Measurements from ENCODE around the gene PNLDC1. TPM values are rescaled to one million over a fixed set of nuclear protein-coding genes. Genes with fewer than 3 reads are reported as not detected.
"Not testable (repeated sequence)": the region's sequence is repeated elsewhere in the genome, so short reads cannot be mapped to it uniquely, and the experiment has no call there.

Gene PNLDC1
- total and polyA plus RNA-seq, 5 donors from 2014 or later: 0.21 TPM; not detected in 4

- not testable (repeated sequence) for H3K9me3 ChIP-seq (ENCODE audit: control insufficient read depth in 2 of 2, low read length in 2 of 2); H3K27ac Mint-ChIP-seq
Observed at GRCh38 chr6:159824690-159825089, 24.6 kb downstream of the PNLDC1 start.

DNA sequence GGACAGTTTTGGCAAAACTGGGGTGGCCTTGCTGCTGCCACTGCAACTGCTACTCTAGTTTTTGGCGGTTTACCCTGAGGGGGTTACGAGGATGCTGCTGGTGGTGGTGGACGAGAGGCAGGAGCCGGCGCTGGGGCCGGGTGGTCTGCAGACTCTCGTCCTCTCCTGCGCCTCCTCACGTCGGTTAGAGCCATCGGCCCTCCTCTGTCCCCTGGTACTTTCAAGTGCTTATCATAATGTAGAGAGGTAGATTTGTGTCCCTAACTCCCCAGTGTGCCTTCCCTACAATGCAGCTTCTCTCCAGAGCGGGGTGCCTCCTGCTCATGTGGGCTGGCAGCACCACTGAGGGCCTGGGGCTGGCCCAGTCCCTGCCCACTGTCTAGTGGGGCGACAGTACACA is 25.9 kb downstream of the PNLDC1 start:
- H3K9me3 Mint-ChIP-seq: no peaks in the 10 kb centered on the region
- peaks cover 0 to under 1% (median 0%) of the 10 kb centered on the region in 4 donors for H3K4me1 Mint-ChIP-seq
- DNase-seq (no peak), ATAC-seq (ENCODE audit: low read depth in 2 of 2) (no peak)
- H3K27me3 Mint-ChIP-seq: peaks cover 5% of the 10 kb centered on the region
- H3K27ac Mint-ChIP-seq: no peak overlapping the region
- H3K36me3 Mint-ChIP-seq: no peaks in the 10 kb centered on the region
- Histone ChIP-seq H3K27ac (ENCODE audit: insufficient read depth, low read length, poor library complexity, severe bottlenecking) (no peak overlapping the region), H3K36me3 (ENCODE audit: control insufficient read depth, insufficient read depth, low read length) (no peaks in the 10 kb centered on the region), H3K27me3 (ENCODE audit: control insufficient read depth, insufficient read depth, low read length) (no peaks in the 10 kb centered on the region), H3K4me3 (ENCODE audit: low read depth, low read length) (no peak overlapping the region), H3K4me1 (ENCODE audit: control insufficient read depth, insufficient read depth, low read length, poor library complexity, severe bottlenecking) (no peaks in the 10 kb centered on the region), H3K9me3 (ENCODE audit: control insufficient read depth in 2 of 2, low read length in 2 of 2) (no peaks in the 10 kb centered on the region)
- H3K4me3 Mint-ChIP-seq: no peak overlapping the region

More at GRCh38 chr6:159824690-159825089, 24.6 kb downstream of the PNLDC1 start:
- not testable (repeated sequence) for DNase-seq; H3K36me3 Mint-ChIP-seq; H3K9me3 Mint-ChIP-seq; H3K4me1 ChIP-seq (ENCODE audit: control insufficient read depth, insufficient read depth, low read length, poor library complexity, severe bottlenecking); H3K4me3 ChIP-seq (ENCODE audit: low read depth, low read length); ATAC-seq (ENCODE audit: low read depth in 2 of 2); H3K4me3 Mint-ChIP-seq; H3K36me3 ChIP-seq (ENCODE audit: control insufficient read depth, insufficient read depth, low read length); H3K27me3 ChIP-seq (ENCODE audit: control insufficient read depth, insufficient read depth, low read length); H3K27me3 Mint-ChIP-seq; H3K27ac ChIP-seq (ENCODE audit: insufficient read depth, low read length, poor library complexity, severe bottlenecking)
- H3K4me1 Mint-ChIP-seq: peaks cover 0 to 12% (median 10%) of the 10 kb centered on the region in 4 donors

DNA sequence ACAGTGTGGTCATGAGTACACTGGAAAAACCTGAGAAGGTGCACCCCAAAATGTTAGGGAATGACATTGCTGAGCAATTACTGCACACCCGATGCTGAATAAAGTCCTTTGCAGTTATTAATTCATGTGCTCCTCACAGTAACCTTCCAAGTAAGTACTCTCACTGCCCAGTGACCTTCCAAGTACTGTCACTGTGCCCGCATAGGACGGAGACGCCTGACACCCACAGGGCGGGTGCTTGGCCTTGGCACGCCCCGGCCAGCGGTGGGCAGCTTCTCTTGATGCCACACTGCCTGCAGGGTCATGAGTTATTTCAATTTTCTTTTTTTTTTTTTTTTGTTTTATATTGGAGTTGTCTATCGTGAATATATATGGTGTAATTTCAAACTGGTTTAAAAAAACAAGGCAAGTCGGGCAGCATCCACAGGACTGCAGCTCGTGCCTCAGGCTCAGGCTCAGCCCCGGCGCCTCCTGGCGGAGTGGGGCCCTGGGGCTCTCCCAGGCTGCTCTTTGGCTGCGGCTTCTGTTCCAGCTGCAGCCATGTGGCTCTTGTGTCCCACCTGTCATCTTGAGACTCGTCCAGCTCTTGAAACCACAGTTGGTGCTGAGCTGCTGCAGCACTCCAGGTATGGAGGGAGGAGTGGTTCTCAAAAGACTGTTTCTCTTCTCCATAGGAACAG is 27.0 kb downstream of the PNLDC1 start:
- DNase-seq (no peak), ATAC-seq (ENCODE audit: low read depth in 2 of 2) (no peak)
- Histone ChIP-seq H3K27ac (ENCODE audit: insufficient read depth, low read length, poor library complexity, severe bottlenecking) (no peak overlapping the region), H3K27me3 (ENCODE audit: control insufficient read depth, insufficient read depth, low read length) (no peaks in the 10 kb centered on the region), H3K4me3 (ENCODE audit: low read depth, low read length) (no peak overlapping the region), H3K4me1 (ENCODE audit: control insufficient read depth, insufficient read depth, low read length, poor library complexity, severe bottlenecking) (no peaks in the 10 kb centered on the region), H3K9me3 (ENCODE audit: control insufficient read depth in 2 of 2, low read length in 2 of 2) (no peaks in the 10 kb centered on the region), H3K36me3 (ENCODE audit: control insufficient read depth, insufficient read depth, low read length) (no peaks in the 10 kb centered on the region)
- no peaks in the 10 kb centered on the region for H3K9me3 Mint-ChIP-seq
- H3K27ac Mint-ChIP-seq: no peak overlapping the region
- H3K36me3 Mint-ChIP-seq: no peaks in the 10 kb centered on the region
- H3K4me1 Mint-ChIP-seq: no peaks in the 10 kb centered on the region
- H3K27me3 Mint-ChIP-seq: peaks cover 5% of the 10 kb centered on the region
- H3K4me3 Mint-ChIP-seq: no peak overlapping the region

DNA sequence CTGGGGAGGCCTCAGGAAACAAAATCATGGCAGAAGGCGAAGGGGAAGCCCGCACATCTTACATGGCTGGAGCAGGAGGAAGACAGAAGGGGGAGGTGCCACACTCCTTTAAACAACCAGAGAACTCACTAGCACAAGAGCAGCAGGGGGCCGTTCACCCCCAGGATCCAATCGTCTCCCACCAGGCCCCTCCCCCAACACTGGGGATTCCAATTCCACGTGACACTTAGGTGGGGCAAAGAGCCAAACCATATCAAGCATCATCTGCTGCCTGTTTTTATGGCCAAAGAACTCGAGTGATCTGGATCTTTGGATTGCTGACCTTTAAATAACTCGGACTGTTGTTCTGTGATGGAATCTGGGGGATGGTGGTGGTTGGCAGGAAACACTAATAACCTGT is 28.0 kb downstream of the PNLDC1 start:
- Histone ChIP-seq H3K4me1 (ENCODE audit: control insufficient read depth, insufficient read depth, low read length, poor library complexity, severe bottlenecking) (no peaks in the 10 kb centered on the region), H3K9me3 (ENCODE audit: control insufficient read depth in 2 of 2, low read length in 2 of 2) (no peaks in the 10 kb centered on the region), H3K27me3 (ENCODE audit: control insufficient read depth, insufficient read depth, low read length) (no peaks in the 10 kb centered on the region), H3K36me3 (ENCODE audit: control insufficient read depth, insufficient read depth, low read length) (no peaks in the 10 kb centered on the region), H3K27ac (ENCODE audit: insufficient read depth, low read length, poor library complexity, severe bottlenecking) (no peak overlapping the region), H3K4me3 (ENCODE audit: low read depth, low read length) (no peak overlapping the region)
- no peak for ATAC-seq (ENCODE audit: low read depth in 2 of 2)
- H3K27ac Mint-ChIP-seq: no peak overlapping the region
- no peaks in the 10 kb centered on the region for H3K36me3 Mint-ChIP-seq
- no peaks in the 10 kb centered on the region for H3K9me3 Mint-ChIP-seq
- H3K4me1 Mint-ChIP-seq: peaks cover 0 to 4% (median 0%) of the 10 kb centered on the region in 4 donors
- DNase-seq: no peak
- no peak overlapping the region for H3K4me3 Mint-ChIP-seq
- H3K27me3 Mint-ChIP-seq: peaks cover 5% of the 10 kb centered on the region

DNA sequence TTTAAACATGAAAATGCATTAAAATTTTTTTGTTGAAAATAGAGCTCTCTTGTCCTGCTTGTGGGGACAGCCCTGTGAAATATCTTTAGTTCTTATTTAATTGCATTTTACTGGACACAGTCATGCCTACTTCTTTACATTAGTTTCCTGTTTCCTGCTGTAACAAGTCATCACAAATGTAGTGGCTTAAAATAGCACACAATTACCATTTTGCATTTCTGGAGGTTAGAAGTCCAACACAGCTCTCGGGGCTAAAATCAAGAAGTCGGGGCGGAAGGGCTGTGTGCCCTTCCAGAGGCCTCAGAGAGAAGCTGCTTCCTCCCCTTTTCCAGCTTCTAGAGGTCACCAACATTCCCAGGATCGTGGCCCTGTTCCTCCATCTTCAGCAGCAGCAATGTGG is 29.4 kb downstream of the PNLDC1 start:
- H3K9me3 Mint-ChIP-seq: no peaks in the 10 kb centered on the region
- H3K4me3 ChIP-seq (ENCODE audit: low read depth, low read length): no peak overlapping the region
- no peaks in the 10 kb centered on the region for H3K9me3 ChIP-seq (ENCODE audit: control insufficient read depth in 2 of 2, low read length in 2 of 2)
- H3K4me1 ChIP-seq (ENCODE audit: control insufficient read depth, insufficient read depth, low read length, poor library complexity, severe bottlenecking): no peaks in the 10 kb centered on the region
- peaks cover 0 to 17% (median 3%) of the 10 kb centered on the region in 4 donors for H3K4me1 Mint-ChIP-seq
- ATAC-seq (ENCODE audit: low read depth in 2 of 2) (no peak), DNase-seq (no peak)
- H3K27ac Mint-ChIP-seq: peak overlapping the region in 1 of 3 donors; percentile 32
- no peak overlapping the region for H3K4me3 Mint-ChIP-seq
- no peaks in the 10 kb centered on the region for H3K27me3 ChIP-seq (ENCODE audit: control insufficient read depth, insufficient read depth, low read length)
- peaks cover 5% of the 10 kb centered on the region for H3K27me3 Mint-ChIP-seq
- H3K36me3 ChIP-seq (ENCODE audit: control insufficient read depth, insufficient read depth, low read length): no peaks in the 10 kb centered on the region
- no peaks in the 10 kb centered on the region for H3K36me3 Mint-ChIP-seq
- no peak overlapping the region for H3K27ac ChIP-seq (ENCODE audit: insufficient read depth, low read length, poor library complexity, severe bottlenecking)

DNA sequence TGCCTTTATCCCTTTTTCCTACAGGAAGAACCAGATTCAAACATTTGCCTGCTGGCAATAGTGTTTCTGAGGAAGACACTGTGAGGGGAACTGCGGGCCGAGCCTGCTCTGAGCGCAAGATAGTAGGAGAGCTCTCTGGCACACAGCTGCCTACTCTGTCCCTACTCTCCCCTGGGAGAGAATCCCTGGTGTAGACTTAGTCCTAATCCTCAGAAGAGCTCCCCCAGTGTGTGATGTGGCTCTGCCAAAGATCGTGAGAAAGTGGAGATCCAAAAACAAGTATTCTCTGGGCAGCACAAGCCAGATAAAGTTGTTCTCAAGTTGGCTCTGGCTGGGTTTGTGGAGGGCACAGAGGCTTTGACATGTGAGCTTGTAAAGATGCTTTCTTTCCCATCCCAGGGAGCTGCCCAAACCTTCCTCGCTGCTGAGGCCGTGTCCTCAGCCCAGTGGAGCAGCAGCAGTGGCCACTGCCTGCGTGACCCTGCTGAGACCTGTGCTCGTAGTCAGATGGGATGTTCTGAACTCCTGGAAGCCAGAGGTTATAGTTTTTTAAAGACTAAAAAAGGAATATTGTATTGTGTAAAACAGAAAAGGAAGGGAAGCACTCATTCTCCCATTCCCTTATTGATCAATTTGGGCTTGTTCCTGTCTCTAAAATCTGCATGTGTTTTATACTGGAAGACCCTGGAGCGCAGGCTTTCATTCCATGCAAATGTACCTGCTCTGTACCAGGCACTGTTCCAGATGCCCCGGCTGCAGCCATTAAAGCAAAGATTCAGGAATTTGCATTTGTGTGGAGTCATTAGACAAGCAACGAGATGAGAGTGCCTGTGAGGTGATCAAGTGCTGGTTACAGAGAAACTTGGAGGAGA is 30.7 kb downstream of the PNLDC1 start:
- no peaks in the 10 kb centered on the region for H3K4me1 ChIP-seq (ENCODE audit: control insufficient read depth, insufficient read depth, low read length, poor library complexity, severe bottlenecking)

DNA sequence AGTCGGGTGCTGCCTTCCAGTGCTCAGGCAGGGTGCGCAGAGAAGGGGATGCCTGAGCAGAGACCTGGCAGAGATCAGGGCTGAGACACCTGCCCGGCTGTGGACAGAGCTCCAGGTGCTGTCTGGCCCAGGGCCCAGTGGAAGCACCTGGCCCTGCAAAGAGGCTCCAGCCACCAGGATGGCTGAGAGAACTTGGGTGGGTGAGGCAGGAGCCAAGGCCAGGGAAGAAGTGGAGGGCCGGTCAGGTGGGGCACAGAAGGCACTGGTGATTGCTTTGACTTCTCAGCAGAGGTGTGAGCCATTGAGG is 31.2 kb downstream of the PNLDC1 start:
- Mint-ChIP-seq H3K9me3 (no peaks in the 10 kb centered on the region), H3K36me3 (no peaks in the 10 kb centered on the region), H3K27ac (peak overlapping the region in 2 of 3 donors; percentile 21 to 31), H3K27me3 (peaks cover 4% of the 10 kb centered on the region), H3K4me3 (no peak overlapping the region), H3K4me1 (peaks cover 0 to 26% (median 6%) of the 10 kb centered on the region in 4 donors)
- H3K36me3 ChIP-seq (ENCODE audit: control insufficient read depth, insufficient read depth, low read length): no peaks in the 10 kb centered on the region
- H3K27ac ChIP-seq (ENCODE audit: insufficient read depth, low read length, poor library complexity, severe bottlenecking): no peak overlapping the region
- no peaks in the 10 kb centered on the region for H3K9me3 ChIP-seq (ENCODE audit: control insufficient read depth in 2 of 2, low read length in 2 of 2)
- no peak for ATAC-seq (ENCODE audit: low read depth in 2 of 2)
- no peaks in the 10 kb centered on the region for H3K27me3 ChIP-seq (ENCODE audit: control insufficient read depth, insufficient read depth, low read length)
- H3K4me1 ChIP-seq (ENCODE audit: control insufficient read depth, insufficient read depth, low read length, poor library complexity, severe bottlenecking): no peaks in the 10 kb centered on the region
- DNase-seq: no peak
- no peak overlapping the region for H3K4me3 ChIP-seq (ENCODE audit: low read depth, low read length)

More for the DNA sequence above, 30.7 kb downstream of the PNLDC1 start:
- Mint-ChIP-seq H3K27me3 (peaks cover 5% of the 10 kb centered on the region), H3K4me1 (peaks cover 0 to 26% (median 6%) of the 10 kb centered on the region in 4 donors), H3K27ac (no peak overlapping the region), H3K9me3 (no peaks in the 10 kb centered on the region), H3K4me3 (no peak overlapping the region), H3K36me3 (no peaks in the 10 kb centered on the region)
- H3K4me3 ChIP-seq (ENCODE audit: low read depth, low read length): no peak overlapping the region
- H3K9me3 ChIP-seq (ENCODE audit: control insufficient read depth in 2 of 2, low read length in 2 of 2): no peaks in the 10 kb centered on the region
- ATAC-seq (ENCODE audit: low read depth in 2 of 2) (no peak), DNase-seq (no peak)
- no peaks in the 10 kb centered on the region for H3K36me3 ChIP-seq (ENCODE audit: control insufficient read depth, insufficient read depth, low read length)
- H3K27ac ChIP-seq (ENCODE audit: insufficient read depth, low read length, poor library complexity, severe bottlenecking): no peak overlapping the region
- H3K27me3 ChIP-seq (ENCODE audit: control insufficient read depth, insufficient read depth, low read length): no peaks in the 10 kb centered on the region
